K562 (cell line): Measurements from ENCODE around the gene CREB3L4. TPM values are rescaled to one million over a fixed set of nuclear protein-coding genes. Genes with fewer than 3 reads are reported as not detected.

Source experiments
- ATAC-seq: fragments of 200-7000 bp; cut with Tn5 transposase; 3 replicates; pipeline ENCODE4 v1.9.1; 2020; ENCODE audit warnings: moderate library complexity
- BruUV-seq: library from RNA; stranded (reverse); fragments of 400-500 nt; replicated peaks from 2 replicates; lab custom pipeline; 2021; lab: Mats Ljungman, UMichigan
- CTCF ChIA-PET: fragments of 300-600 bp; formaldehyde crosslinking; extraction: SDS; loops from one replicate; lab custom pipeline; 2021; ENCODE audit warnings: low intra/inter-chr PET ratio; lab: Yijun Ruan, JAX
- POLR2A ChIA-PET: fragments of 300-600, 350-650 bp; sonication (Branson Sonifier 250); formaldehyde crosslinking; extraction: SDS; loops from one replicate; lab custom pipeline; 2021; ENCODE audit warnings: antibody characterized with exemption, inconsistent platforms; lab: Yijun Ruan, JAX
- DNase-seq, 4 experiments: peaks; one replicate each; pipeline versions ENCODE4 v3.0.0 to v3.0.0-alpha.2; 2011 to 2018; ENCODE audit warnings: low spot score in 3 of 4, mixed read lengths in 3 of 4; ENCODE audit errors: extremely low read depth in 1 of 4
- FAIRE-seq: peaks from 2 replicates; lab custom pipeline; 2011; peaks lifted over from hg19 to GRCh38; lab: Jason Lieb, UNC
- H2AFZ ChIP-seq: 2 replicates; pipeline ENCODE4 v1.6.0; 2011; ENCODE audit warnings: low read depth, low read length, control low read depth, inconsistent platforms
- H3K27ac ChIP-seq: fragments of 200-600 bp; 3 replicates; pipeline ENCODE4 v1.8.0; 2011; ENCODE audit warnings: low read depth, mild to moderate bottlenecking, control low read depth, inconsistent platforms, low read length, moderate library complexity, mixed read lengths; ENCODE audit errors: extremely low read depth
- H3K27me3 ChIP-seq, 2 experiments: fragments of 300-600 bp in 1 of 2; 2 replicates in 1 of 2; 3 replicates in 1 of 2; pipeline versions ENCODE4 v1.6.0 to v1.8.0; 2011; ENCODE audit warnings: inconsistent platforms in 2 of 2, low read length in 2 of 2, mild to moderate bottlenecking in 1 of 2, mixed read lengths in 1 of 2, moderate library complexity in 1 of 2; ENCODE audit not compliant: control insufficient read depth in 2 of 2, insufficient read depth in 2 of 2
- H3K36me3 ChIP-seq: fragments of 300-600 bp; 3 replicates; pipeline ENCODE4 v1.8.0; 2011; ENCODE audit warnings: mild to moderate bottlenecking, low read length, inconsistent platforms; ENCODE audit not compliant: control insufficient read depth, insufficient read depth
- H3K4me1 ChIP-seq, 2 experiments: fragments of 200-600 bp in 1 of 2; replicated peaks in 1 of 2; 2 replicates in 1 of 2; 3 replicates in 1 of 2; pipeline versions ENCODE4 v1.5.1 to v1.8.0; 2011; ENCODE audit warnings: inconsistent platforms in 2 of 2, low read length in 2 of 2, mild to moderate bottlenecking in 1 of 2, mixed read lengths in 1 of 2, moderate library complexity in 1 of 2; ENCODE audit not compliant: control insufficient read depth in 2 of 2, insufficient read depth in 2 of 2
- H3K4me2 ChIP-seq: 2 replicates; pipeline ENCODE4 v1.6.1; 2011; ENCODE audit warnings: low read length, control low read depth, inconsistent platforms, mixed read lengths; ENCODE audit not compliant: insufficient read depth
- H3K4me3 ChIP-seq: fragments of 200-600 bp; sonication (generic), shearing (Covaris generic); 2 replicates; pipeline ENCODE4 v1.5.1; 2016; ENCODE audit warnings: control low read depth, inconsistent platforms
- H3K79me2 ChIP-seq: fragments of 200-600 bp; 3 replicates; pipeline ENCODE4 v1.8.0; 2011; ENCODE audit warnings: low read length, inconsistent platforms; ENCODE audit not compliant: control insufficient read depth, insufficient read depth
- H3K9ac ChIP-seq, 2 experiments: 2 replicates each; pipeline versions ENCODE4 v1.6.0 to v1.6.1; 2011; ENCODE audit warnings: low read depth in 2 of 2, low read length in 2 of 2, control low read depth in 1 of 2, inconsistent platforms in 1 of 2, mild to moderate bottlenecking in 1 of 2, mixed read lengths in 1 of 2; ENCODE audit not compliant: insufficient read depth in 1 of 2
- H3K9me1 ChIP-seq: one replicate; pipeline ENCODE4 v1.6.0; 2011; ENCODE audit warnings: inconsistent platforms, mild to moderate bottlenecking, low read length, moderate library complexity; ENCODE audit not compliant: control insufficient read depth, insufficient read depth
- H3K9me3 ChIP-seq: replicated peaks from 2 replicates; pipeline ENCODE4 v1.5.1; 2011; ENCODE audit warnings: low read depth, low read length, inconsistent platforms; ENCODE audit not compliant: control insufficient read depth, insufficient read depth
- H4K20me1 ChIP-seq: replicated peaks from 2 replicates; pipeline ENCODE4 v1.6.1; 2011; ENCODE audit warnings: low read length, inconsistent platforms, mixed read lengths; ENCODE audit not compliant: control insufficient read depth, insufficient read depth
- BCLAF1 ChIP-seq, 2 experiments: fragments of 450-650 bp in 1 of 2; IDR thresholded peaks; 2 replicates each; pipeline ENCODE4 v1.6.1; 2011 to 2017; ENCODE audit warnings: low read depth in 2 of 2, antibody characterized with exemption in 1 of 2, borderline replicate concordance in 1 of 2, low read length in 1 of 2, mild to moderate bottlenecking in 1 of 2, mixed read lengths in 1 of 2; ENCODE audit not compliant: control insufficient read depth in 1 of 2
- CREM ChIP-seq: IDR thresholded peaks from 2 replicates; pipeline ENCODE4 v1.6.1; 2014; ENCODE audit warnings: antibody characterized with exemption, low read depth
- E2F3 ChIP-seq: fragments of 250-450 bp; sonication (Bioruptor Pico); IDR thresholded peaks from 2 replicates; pipeline ENCODE4 v1.4.0; 2020; ENCODE audit warnings: mild to moderate bottlenecking
- HDAC1 ChIP-seq, 2 experiments: fragments of 450-650 bp; IDR thresholded peaks; 2 replicates each; pipeline ENCODE4 v1.6.1; 2016 to 2017; ENCODE audit warnings: inconsistent platforms in 1 of 2, mild to moderate bottlenecking in 1 of 2, moderate library complexity in 1 of 2
- L3MBTL2 ChIP-seq: fragments of 450-650 bp; IDR thresholded peaks from 2 replicates; pipeline ENCODE4 v1.6.1; 2016; ENCODE audit warnings: mild to moderate bottlenecking, moderate library complexity
- PBX2 ChIP-seq, 2 experiments: IDR thresholded peaks in 1 of 2; conservative IDR thresholded peaks in 1 of 2; 2 replicates each; pipeline ENCODE4 v1.6.1; 2016; ENCODE audit warnings: low read depth in 2 of 2, mild to moderate bottlenecking in 1 of 2, missing compliant biosample characterization in 1 of 2, missing genetic modification characterization in 1 of 2, moderate library complexity in 1 of 2
- TOE1 ChIP-seq, 2 experiments: fragments of 450-650 bp in 1 of 2; sonication (generic) in 1 of 2; formaldehyde crosslinking in 1 of 2; IDR thresholded peaks; 2 replicates each; pipeline versions ENCODE4 v1.7.1 to v1.8.0; 2016 to 2022; ENCODE audit warnings: borderline replicate concordance in 2 of 2, mild to moderate bottlenecking in 2 of 2, antibody characterized with exemption in 1 of 2, inconsistent platforms in 1 of 2, low read depth in 1 of 2, missing genetic modification reagents in 1 of 2, moderate library complexity in 1 of 2
- ZNF57 ChIP-seq: fragments of 450-650 bp; formaldehyde crosslinking; IDR thresholded peaks from 2 replicates; pipeline ENCODE4 v1.4.0; 2020; ENCODE audit warnings: mild to moderate bottlenecking, moderate library complexity
- WGBS: fragments of 100-300 bp; shearing (Covaris generic); methylation state at CpG from one replicate; pipeline ENCODE4 v1.1.6; 2016; ENCODE audit warnings: low coverage, mixed read lengths; ENCODE audit not compliant: insufficient coverage; ENCODE audit errors: missing lambda C conversion rate; 5-methylcytosine and 5-hydroxymethylcytosine counted together
- in situ Hi-C: fragments of 300-500 bp; cut with MboI; formaldehyde crosslinking; loops from 4 replicates; pipeline ENCODE4 v1.15.0; 2018; ENCODE audit warnings: inconsistent platforms, mixed read lengths
- intact Hi-C: fragments of 100-400 bp; cut with micrococcal nuclease; formaldehyde crosslinking; loops from 2 replicates; pipeline ENCODE4 v1.14.2; 2022
- polyA plus RNA-seq, 8 experiments: library from polyadenylated mRNA; depleted of rRNA in 4 of 8; stranded (reverse) in 5 of 8; unstranded in 3 of 8; fragments of >200 nt; fragmentation: Nextera tagmentation in 2 of 8; fragmentation: Illumina TruSeq in 1 of 8; extraction: Ambion mirVana in 2 of 8; extraction: Trizol in 1 of 8; gene quantifications; 2 replicates each; pipeline versions ENCODE4 v1.2.1 to v1.2.3, GENCODE V29; 2011 to 2014; ENCODE audit warnings: inconsistent platforms in 1 of 8, missing spikeins in 1 of 8
- total RNA-seq, 7 experiments: library from RNA; depleted of rRNA in 6 of 7; stranded (reverse); fragments of >200 nt in 6 of 7; fragmentation: Illumina TruSeq in 2 of 7; extraction: Trizol in 2 of 7; gene quantifications; 2 replicates each; pipeline versions ENCODE4 v1.2.1 to v1.2.3, GENCODE V29; 2011 to 2021; ENCODE audit warnings: low replicate concordance in 1 of 7

Gene CREB3L4
- total and polyA plus RNA-seq, 9 of the 15 experiments (the other 6 are each of a cell fraction or from before 2014, with no cell fraction given) = 9.9 to 18.6 (median 13.9) TPM

GRCh38 chr1:153951801-153952200 is 15.9 kb upstream of the CREB3L4 start:
- no peak overlapping the region for H3K4me2 ChIP-seq
- FAIRE-seq (no peak), DNase-seq (no peak), ATAC-seq (no peak)
- H3K9me1 ChIP-seq = no peaks in the 10 kb centered on the region
- H3K36me3 ChIP-seq = peaks cover 67% of the 10 kb centered on the region; the same call in 2 of the 3 replicates
- no TSS peak for BruUV-seq
- WGBS = 67% methylated on average over 2 of the region's 2 CpGs
- H3K79me2 ChIP-seq = peaks cover 22% of the 10 kb centered on the region
- intact Hi-C loops (no loop called here), in situ Hi-C loops (no loop called here)
- no peaks in the 10 kb centered on the region for H3K27me3 ChIP-seq
- H3K4me3 ChIP-seq = no peak overlapping the region
- peak overlapping the region in 1 of 2 experiments; percentile 20; a peak in 2 of 4 replicates for H3K9ac ChIP-seq
- peaks cover 9% of the 10 kb centered on the region; the same call in 1 of the 2 replicates for H4K20me1 ChIP-seq
- H3K27ac ChIP-seq = no peak overlapping the region
- CTCF ChIA-PET = no interaction called here
- TF ChIP-seq HDAC1 (IDR thresholded peaks at IDR 0.05) = no peak
- TF ChIP-seq PBX2 (CRISPR knock-in tag; IDR thresholded peaks at IDR 0.05; ENCODE audit: low read depth) = no peak
- TF ChIP-seq PBX2 (tag; conservative IDR thresholded peaks at IDR 0.05; ENCODE audit: low read depth) = no peak
- no peak for TF ChIP-seq CREM
- no peak for TF ChIP-seq L3MBTL2
- no peak for TF ChIP-seq ZNF57 (CRISPR knock-in tag)
- no peak for TF ChIP-seq E2F3 (CRISPR knock-in tag)
- TF ChIP-seq TOE1 (IDR thresholded peaks at IDR 0.05; ENCODE audit: borderline replicate concordance) = no peak
- TF ChIP-seq TOE1 (CRISPR knock-in tag; IDR thresholded peaks at IDR 0.05; ENCODE audit: borderline replicate concordance, low read depth) = no peak
- TF ChIP-seq BCLAF1 (IDR thresholded peaks at IDR 0.05; ENCODE audit: borderline replicate concordance in 1 of 2, control insufficient read depth in 1 of 2, low read depth in 2 of 2, low read length in 1 of 2) = no peak
- H3K4me1 ChIP-seq = peaks cover 5 to 14% of the 10 kb centered on the region in 2 experiments
- POLR2A ChIA-PET = no interaction called here
- H3K9me3 ChIP-seq = no peaks in the 10 kb centered on the region
- H2AFZ ChIP-seq = no peak overlapping the region
